Stimulated activated CD4-positive, alpha-beta T cell treated with anti-CD3 and anti-CD28 coated beads, TNF-alpha, amount 100 ng/mL, for 4 hours (primary cell): Measurements from ENCODE around the gene RGL1.

Experiments used
- DNase-seq, 3 experiments: peaks; one replicate each; pipeline ENCODE4 v3.0.0-alpha.2; 2020; ENCODE audit warnings: low read depth in 3 of 3

RGL1 gene

GRCh38 chr1:183915625-183916510, 110.9 kb downstream of the RGL1 start:
- DNase-seq: peak; percentile 13 to 62 (median 33)

GRCh38 chr1:183916574-183916973, 111.7 kb downstream of the RGL1 start:
- DNase-seq: no peak

GRCh38 chr1:183918589-183918988, 113.7 kb downstream of the RGL1 start:
- DNase-seq: no peak

GRCh38 chr1:183920651-183921050, 115.7 kb downstream of the RGL1 start:
- DNase-seq: no peak

- no peak for DNase-seq
Measured at GRCh38 chr1:183922197-183922596, 117.3 kb downstream of the RGL1 start.

GRCh38 chr1:183925947-183926346, 121.0 kb downstream of the RGL1 start:
- no peak for DNase-seq

- no peak for DNase-seq
Measured at GRCh38 chr1:183926983-183927382, 122.1 kb downstream of the RGL1 start.

- no peak for DNase-seq
Measured at GRCh38 chr1:183931646-183932271, 126.8 kb downstream of the RGL1 start.

- DNase-seq: no peak
Measured at GRCh38 chr1:183932412-183932811, 127.5 kb downstream of the RGL1 start.

- DNase-seq: no peak
Measured at GRCh38 chr1:183933528-183934179, 128.7 kb downstream of the RGL1 start.

- DNase-seq: no peak
Measured at GRCh38 chr1:183934314-183934713, 129.4 kb downstream of the RGL1 start.

- no peak for DNase-seq
Measured at GRCh38 chr1:183936009-183936408, 131.1 kb downstream of the RGL1 start.

GRCh38 chr1:183936791-183937190, 131.9 kb downstream of the RGL1 start:
- no peak for DNase-seq

- no peak for DNase-seq
Measured at GRCh38 chr1:183937611-183938010, 132.7 kb downstream of the RGL1 start.

- no peak for DNase-seq
Measured at GRCh38 chr1:183941001-183941400, 136.1 kb downstream of the RGL1 start.

GRCh38 chr1:183942933-183943693, 138.2 kb downstream of the RGL1 start:
- no peak for DNase-seq

GRCh38 chr1:183945428-183946319, 140.8 kb downstream of the RGL1 start:
- no peak for DNase-seq

- no peak for DNase-seq
Measured at GRCh38 chr1:183946320-183946613, 141.3 kb downstream of the RGL1 start.

- DNase-seq: no peak
Measured at GRCh38 chr1:183947988-183948387, 143.1 kb downstream of the RGL1 start.

- no peak for DNase-seq
Measured at GRCh38 chr1:183952101-183952500, 147.2 kb downstream of the RGL1 start.

GRCh38 chr1:183953031-183953430, 148.1 kb downstream of the RGL1 start:
- no peak for DNase-seq
